ENCODE data around the gene MCU.
"Not testable (repeated sequence)": the region's sequence is repeated elsewhere in the genome, so short reads cannot be mapped to it uniquely, and the experiment has no call there.

The MCU gene

GRCh38 chr10:72730479-72730878 lies 38.5 kb downstream of the MCU start:
- no peak overlapping the region for H3K9ac ChIP-seq (ENCODE audit: low read length in 2 of 2)
- H3K27me3 ChIP-seq (ENCODE audit: control insufficient read depth in 1 of 2, insufficient read depth in 2 of 2, low read length in 2 of 2), result no peaks in the 10 kb centered on the region
- no peaks in the 10 kb centered on the region for H3K36me3 ChIP-seq (ENCODE audit: control insufficient read depth in 2 of 2, insufficient read depth in 2 of 2, low read length in 2 of 2)
- H3K4me1 ChIP-seq (ENCODE audit: control insufficient read depth, insufficient read depth, low read length), result no peaks in the 10 kb centered on the region
- no peak overlapping the region for H3K27ac ChIP-seq (ENCODE audit: low read length)
- H3K4me3 ChIP-seq (ENCODE audit: low read length in 2 of 2), result no peak overlapping the region
- no peaks in the 10 kb centered on the region for H3K9me3 ChIP-seq (ENCODE audit: control insufficient read depth in 2 of 2, low read length in 2 of 2)

- no peaks in the 10 kb centered on the region for H3K4me1 ChIP-seq (ENCODE audit: control insufficient read depth, insufficient read depth, low read length)
- no peak overlapping the region for H3K9ac ChIP-seq (ENCODE audit: low read length in 2 of 2)
- no peaks in the 10 kb centered on the region for H3K27me3 ChIP-seq (ENCODE audit: control insufficient read depth in 1 of 2, insufficient read depth in 2 of 2, low read length in 2 of 2)
- H3K4me3 ChIP-seq (ENCODE audit: low read length in 2 of 2), result no peak overlapping the region
- no peaks in the 10 kb centered on the region for H3K36me3 ChIP-seq (ENCODE audit: control insufficient read depth in 2 of 2, insufficient read depth in 2 of 2, low read length in 2 of 2)
- no peaks in the 10 kb centered on the region for H3K9me3 ChIP-seq (ENCODE audit: control insufficient read depth in 2 of 2, low read length in 2 of 2)
- no peak overlapping the region for H3K27ac ChIP-seq (ENCODE audit: low read length)
These were observed 40.0 kb downstream of the MCU start for GRCh38 chr10:72731916-72732419.

GRCh38 chr10:72732521-72732920 lies 40.6 kb downstream of the MCU start:
- no peaks in the 10 kb centered on the region for H3K36me3 ChIP-seq (ENCODE audit: control insufficient read depth in 2 of 2, insufficient read depth in 2 of 2, low read length in 2 of 2)
- no peaks in the 10 kb centered on the region for H3K4me1 ChIP-seq (ENCODE audit: control insufficient read depth, insufficient read depth, low read length)
- H3K4me3 ChIP-seq (ENCODE audit: low read length in 2 of 2), result no peak overlapping the region
- no peak overlapping the region for H3K27ac ChIP-seq (ENCODE audit: low read length)
- no peak overlapping the region for H3K9ac ChIP-seq (ENCODE audit: low read length in 2 of 2)
- H3K9me3 ChIP-seq (ENCODE audit: control insufficient read depth in 2 of 2, low read length in 2 of 2), result no peaks in the 10 kb centered on the region
- no peaks in the 10 kb centered on the region for H3K27me3 ChIP-seq (ENCODE audit: control insufficient read depth in 1 of 2, insufficient read depth in 2 of 2, low read length in 2 of 2)

- Histone ChIP-seq H3K36me3 (ENCODE audit: control insufficient read depth in 2 of 2, insufficient read depth in 2 of 2, low read length in 2 of 2) (no peaks in the 10 kb centered on the region), H3K4me1 (ENCODE audit: control insufficient read depth, insufficient read depth, low read length) (peaks cover 7% of the 10 kb centered on the region), H3K27ac (ENCODE audit: low read length) (no peak overlapping the region), H3K9me3 (ENCODE audit: control insufficient read depth in 2 of 2, low read length in 2 of 2) (no peaks in the 10 kb centered on the region), H3K27me3 (ENCODE audit: control insufficient read depth in 1 of 2, insufficient read depth in 2 of 2, low read length in 2 of 2) (no peaks in the 10 kb centered on the region), H3K9ac (ENCODE audit: low read length in 2 of 2) (no peak overlapping the region), H3K4me3 (ENCODE audit: low read length in 2 of 2) (no peak overlapping the region)
These were observed 42.0 kb downstream of the MCU start for GRCh38 chr10:72733989-72734388.

- Histone ChIP-seq H3K9ac (ENCODE audit: low read length in 2 of 2) (no peak overlapping the region), H3K36me3 (ENCODE audit: control insufficient read depth in 2 of 2, insufficient read depth in 2 of 2, low read length in 2 of 2) (no peaks in the 10 kb centered on the region), H3K4me3 (ENCODE audit: low read length in 2 of 2) (no peak overlapping the region), H3K9me3 (ENCODE audit: control insufficient read depth in 2 of 2, low read length in 2 of 2) (no peaks in the 10 kb centered on the region), H3K27ac (ENCODE audit: low read length) (no peak overlapping the region), H3K4me1 (ENCODE audit: control insufficient read depth, insufficient read depth, low read length) (peaks cover 7% of the 10 kb centered on the region), H3K27me3 (ENCODE audit: control insufficient read depth in 1 of 2, insufficient read depth in 2 of 2, low read length in 2 of 2) (no peaks in the 10 kb centered on the region)
These were observed 43.5 kb downstream of the MCU start for GRCh38 chr10:72735288-72735936.

- Histone ChIP-seq H3K9ac (ENCODE audit: low read length in 2 of 2) (no peak overlapping the region), H3K36me3 (ENCODE audit: control insufficient read depth in 2 of 2, insufficient read depth in 2 of 2, low read length in 2 of 2) (no peaks in the 10 kb centered on the region), H3K27ac (ENCODE audit: low read length) (peak overlapping the region; percentile 25), H3K27me3 (ENCODE audit: control insufficient read depth in 1 of 2, insufficient read depth in 2 of 2, low read length in 2 of 2) (no peaks in the 10 kb centered on the region), H3K4me1 (ENCODE audit: control insufficient read depth, insufficient read depth, low read length) (peaks cover 9% of the 10 kb centered on the region), H3K9me3 (ENCODE audit: control insufficient read depth in 2 of 2, low read length in 2 of 2) (no peaks in the 10 kb centered on the region), H3K4me3 (ENCODE audit: low read length in 2 of 2) (peak overlapping the region in 1 of 2 donors; percentile 5)
These were observed 44.4 kb downstream of the MCU start for GRCh38 chr10:72736176-72736827.

- H3K4me3 ChIP-seq (ENCODE audit: low read length in 2 of 2), result no peak overlapping the region
- H3K4me1 ChIP-seq (ENCODE audit: control insufficient read depth, insufficient read depth, low read length), result peaks cover 9% of the 10 kb centered on the region
- H3K27me3 ChIP-seq (ENCODE audit: control insufficient read depth in 1 of 2, insufficient read depth in 2 of 2, low read length in 2 of 2), result no peaks in the 10 kb centered on the region
- no peaks in the 10 kb centered on the region for H3K9me3 ChIP-seq (ENCODE audit: control insufficient read depth in 2 of 2, low read length in 2 of 2)
- peak overlapping the region in 1 of 2 donors; percentile 2 for H3K9ac ChIP-seq (ENCODE audit: low read length in 2 of 2)
- H3K27ac ChIP-seq (ENCODE audit: low read length), result peak overlapping the region; percentile 25
- no peaks in the 10 kb centered on the region for H3K36me3 ChIP-seq (ENCODE audit: control insufficient read depth in 2 of 2, insufficient read depth in 2 of 2, low read length in 2 of 2)
These were observed 44.9 kb downstream of the MCU start for GRCh38 chr10:72736828-72737220.

- not testable (repeated sequence) for H3K9ac ChIP-seq (ENCODE audit: low read length in 2 of 2); H3K27me3 ChIP-seq (ENCODE audit: control insufficient read depth in 1 of 2, insufficient read depth in 2 of 2, low read length in 2 of 2); H3K4me3 ChIP-seq (ENCODE audit: low read length in 2 of 2); H3K36me3 ChIP-seq (ENCODE audit: control insufficient read depth in 2 of 2, insufficient read depth in 2 of 2, low read length in 2 of 2); H3K9me3 ChIP-seq (ENCODE audit: control insufficient read depth in 2 of 2, low read length in 2 of 2); H3K4me1 ChIP-seq (ENCODE audit: control insufficient read depth, insufficient read depth, low read length)
- H3K27ac ChIP-seq (ENCODE audit: low read length), result peak overlapping the region; percentile 37
These were observed 45.4 kb downstream of the MCU start for GRCh38 chr10:72737357-72737756.

- H3K9ac ChIP-seq (ENCODE audit: low read length in 2 of 2), result peak overlapping the region in 1 of 2 donors; percentile 30
- H3K4me1 ChIP-seq (ENCODE audit: control insufficient read depth, insufficient read depth, low read length), result peaks cover 9% of the 10 kb centered on the region
- peak overlapping the region in 1 of 2 donors; percentile 35 for H3K4me3 ChIP-seq (ENCODE audit: low read length in 2 of 2)
- H3K9me3 ChIP-seq (ENCODE audit: control insufficient read depth in 2 of 2, low read length in 2 of 2), result no peaks in the 10 kb centered on the region
- H3K27ac ChIP-seq (ENCODE audit: low read length), result no peak overlapping the region
- H3K36me3 ChIP-seq (ENCODE audit: control insufficient read depth in 2 of 2, insufficient read depth in 2 of 2, low read length in 2 of 2), result no peaks in the 10 kb centered on the region
- H3K27me3 ChIP-seq (ENCODE audit: control insufficient read depth in 1 of 2, insufficient read depth in 2 of 2, low read length in 2 of 2), result no peaks in the 10 kb centered on the region
These were observed 46.5 kb downstream of the MCU start for GRCh38 chr10:72738486-72738885.

GRCh38 chr10:72740528-72740927 lies 48.6 kb downstream of the MCU start:
- Histone ChIP-seq H3K4me3 (ENCODE audit: low read length in 2 of 2) (no peak overlapping the region), H3K9ac (ENCODE audit: low read length in 2 of 2) (no peak overlapping the region), H3K9me3 (ENCODE audit: control insufficient read depth in 2 of 2, low read length in 2 of 2) (no peaks in the 10 kb centered on the region), H3K36me3 (ENCODE audit: control insufficient read depth in 2 of 2, insufficient read depth in 2 of 2, low read length in 2 of 2) (no peaks in the 10 kb centered on the region), H3K4me1 (ENCODE audit: control insufficient read depth, insufficient read depth, low read length) (peaks cover 13% of the 10 kb centered on the region), H3K27ac (ENCODE audit: low read length) (no peak overlapping the region), H3K27me3 (ENCODE audit: control insufficient read depth in 1 of 2, insufficient read depth in 2 of 2, low read length in 2 of 2) (no peaks in the 10 kb centered on the region)

GRCh38 chr10:72742092-72742491 lies 50.1 kb downstream of the MCU start:
- H3K9ac ChIP-seq (ENCODE audit: low read length in 2 of 2), result no peak overlapping the region
- H3K27me3 ChIP-seq (ENCODE audit: control insufficient read depth in 1 of 2, insufficient read depth in 2 of 2, low read length in 2 of 2), result no peaks in the 10 kb centered on the region
- peaks cover 13% of the 10 kb centered on the region for H3K4me1 ChIP-seq (ENCODE audit: control insufficient read depth, insufficient read depth, low read length)
- no peaks in the 10 kb centered on the region for H3K9me3 ChIP-seq (ENCODE audit: control insufficient read depth in 2 of 2, low read length in 2 of 2)
- no peak overlapping the region for H3K4me3 ChIP-seq (ENCODE audit: low read length in 2 of 2)
- H3K36me3 ChIP-seq (ENCODE audit: control insufficient read depth in 2 of 2, insufficient read depth in 2 of 2, low read length in 2 of 2), result no peaks in the 10 kb centered on the region
- no peak overlapping the region for H3K27ac ChIP-seq (ENCODE audit: low read length)

Data from stomach smooth muscle (tissue), 2 donors.